Measurements from ENCODE around the gene GPC5. TPM values are rescaled to one million over a fixed set of nuclear protein-coding genes. Genes with fewer than 3 reads are reported as not detected.

GPC5 gene
- polyA plus RNA-seq (2011; rRNA removed) (not detected in 2 replicates), polyA plus RNA-seq (2017; fragmentation: RNase III; extraction: RNeasy Plus Mini Kit Qiagen cat#74134 plus additional on column Dnase treatment) (not detected in 3 replicates), polyA minus RNA-seq (2011; rRNA and poly(A)+ RNA removed) (not detected in 2 replicates)
- not detected in 2 replicates for polyA plus RNA-seq (2012; cell fraction: cytosol; rRNA removed)
- polyA plus RNA-seq (2012; cell fraction: nucleus; rRNA removed) = not detected in 2 replicates

- 6% methylated on average over 12 of the region's 76 CpGs for whole genome bisulfite sequencing (ENCODE audit: missing lambda C conversion rate)
- CTCF ChIA-PET = interaction anchor here (0.6 kb wide), 1 partner anchor 26 kb away, joined by 3 read pairs; no protein-coding TSS in a partner anchor
- FAIRE-seq (no peak), DNase-seq (ENCODE audit: low read depth in 1 of 2, low spot score in 1 of 2) (peak; percentile 29 to 44), ATAC-seq (peak; percentile 91 to 98)
- peak within 1 kb of the TSS; percentile 88 for H3K4me2 ChIP-seq
- POLR2A ChIA-PET = no interaction called here
- peaks cover 3% of the 10 kb centered on the region; the same call in 1 of the 3 replicates for H3K4me1 ChIP-seq
- H3K9me3 ChIP-seq = no peaks in the 10 kb centered on the region
- no peak within 1 kb of the TSS for H3K27ac ChIP-seq
- peak within 1 kb of the TSS; percentile 50 for H3K4me3 ChIP-seq
- 0 out of 2 replicates have a peak, but pooled peaks have one; percentile 14 for TF ChIP-seq RNF2 (IDR thresholded peaks at IDR 0.05; ENCODE audit: borderline replicate concordance, low read depth)
- no peak for TF ChIP-seq MAZ (IDR thresholded peaks at IDR 0.05; ENCODE audit: borderline replicate concordance, low read depth, low read length)
These were observed at the start of gene GPC5 for GRCh38 chr13:91398413-91399188. GPC5 (plus strand) TSS chr13:91398621.

DNA sequence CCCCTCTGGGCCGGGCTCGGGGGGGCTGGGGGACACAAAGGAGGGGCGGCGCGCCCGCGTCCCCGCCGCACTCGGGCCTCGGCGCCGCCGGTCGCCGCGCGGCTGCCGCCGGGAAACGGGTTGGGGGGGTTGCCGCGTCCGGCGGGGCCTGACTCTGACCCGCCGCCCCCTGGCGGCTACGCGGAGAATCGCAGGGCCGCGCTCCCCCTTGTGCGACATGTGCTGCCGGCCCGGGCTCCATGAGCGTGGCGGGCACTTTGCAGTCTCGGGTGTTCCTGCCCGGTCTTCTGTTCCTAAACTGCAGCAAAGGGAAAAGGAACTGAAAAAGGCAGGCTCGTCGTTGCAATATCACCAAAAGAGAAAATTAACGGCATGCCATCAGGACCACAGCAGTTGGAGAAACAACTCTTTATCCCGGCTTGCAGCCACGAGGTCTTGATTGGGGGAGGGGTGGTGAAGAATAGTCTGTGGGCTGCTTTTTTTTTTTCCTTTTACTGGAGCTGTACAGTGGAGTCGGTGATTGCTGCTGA, 49.5 kb upstream of the GPC5 start:
- peak overlapping the region; percentile 98 to 100 for H3K27ac ChIP-seq
- FAIRE-seq = no peak
- no peaks in the 10 kb centered on the region for H3K9me3 ChIP-seq
- 3% methylated on average over 8 of the region's 46 CpGs for whole genome bisulfite sequencing (ENCODE audit: missing lambda C conversion rate)
- H3K4me1 ChIP-seq = peaks cover 23% of the 10 kb centered on the region
- peak overlapping the region; percentile 94 for H3K4me2 ChIP-seq
- DNase-seq (ENCODE audit: low read depth in 1 of 2, low spot score in 1 of 2) = peak in 1 of 2 experiments; percentile 84
- TF ChIP-seq JUN (IDR thresholded peaks at IDR 0.05) = peak; percentile 20 to 51; a peak in 2 of 5 replicates
- TF ChIP-seq PBX3 (IDR thresholded peaks at IDR 0.05) = no peak
- peak; percentile 73; the same call in 1 of the 2 replicates for TF ChIP-seq TFCP2L1 (CRISPR knock-in tag; IDR thresholded peaks at IDR 0.05)
- TF ChIP-seq TP53 (CRISPR knock-in tag; IDR thresholded peaks at IDR 0.05) = 0 out of 2 replicates have a peak, but pooled peaks have one; percentile 33
- TF ChIP-seq CHD2 (IDR thresholded peaks at IDR 0.05; ENCODE audit: low read length, partially characterized antibody) = no peak
- peak; percentile 23; the same call in 1 of the 2 replicates for TF ChIP-seq POLR2A (IDR thresholded peaks at IDR 0.05; ENCODE audit: low read length)
- no peak for TF ChIP-seq RNF2 (IDR thresholded peaks at IDR 0.05; ENCODE audit: borderline replicate concordance, low read depth)
- TF ChIP-seq CTCF (IDR thresholded peaks at IDR 0.05) = peak; percentile 50
- no peak for TF ChIP-seq NPAS2 (CRISPR knock-in tag; IDR thresholded peaks at IDR 0.05; ENCODE audit: borderline replicate concordance)
- TF ChIP-seq NFE2L2 (conservative IDR thresholded peaks at IDR 0.05; ENCODE audit: low read length) = no peak
- TF ChIP-seq SREBF2 (IDR thresholded peaks at IDR 0.05) = no peak
- no peak for TF ChIP-seq HOXB13 (CRISPR knock-in tag; IDR thresholded peaks at IDR 0.05; ENCODE audit: low read depth)
- peak; percentile 98 for TF ChIP-seq MAX (IDR thresholded peaks at IDR 0.05)
- TF ChIP-seq GATA3 (IDR thresholded peaks at IDR 0.05; ENCODE audit: borderline replicate concordance) = no peak
- no peak for TF ChIP-seq ZC3H11A (IDR thresholded peaks at IDR 0.05)
- TF ChIP-seq, protein P1, sequence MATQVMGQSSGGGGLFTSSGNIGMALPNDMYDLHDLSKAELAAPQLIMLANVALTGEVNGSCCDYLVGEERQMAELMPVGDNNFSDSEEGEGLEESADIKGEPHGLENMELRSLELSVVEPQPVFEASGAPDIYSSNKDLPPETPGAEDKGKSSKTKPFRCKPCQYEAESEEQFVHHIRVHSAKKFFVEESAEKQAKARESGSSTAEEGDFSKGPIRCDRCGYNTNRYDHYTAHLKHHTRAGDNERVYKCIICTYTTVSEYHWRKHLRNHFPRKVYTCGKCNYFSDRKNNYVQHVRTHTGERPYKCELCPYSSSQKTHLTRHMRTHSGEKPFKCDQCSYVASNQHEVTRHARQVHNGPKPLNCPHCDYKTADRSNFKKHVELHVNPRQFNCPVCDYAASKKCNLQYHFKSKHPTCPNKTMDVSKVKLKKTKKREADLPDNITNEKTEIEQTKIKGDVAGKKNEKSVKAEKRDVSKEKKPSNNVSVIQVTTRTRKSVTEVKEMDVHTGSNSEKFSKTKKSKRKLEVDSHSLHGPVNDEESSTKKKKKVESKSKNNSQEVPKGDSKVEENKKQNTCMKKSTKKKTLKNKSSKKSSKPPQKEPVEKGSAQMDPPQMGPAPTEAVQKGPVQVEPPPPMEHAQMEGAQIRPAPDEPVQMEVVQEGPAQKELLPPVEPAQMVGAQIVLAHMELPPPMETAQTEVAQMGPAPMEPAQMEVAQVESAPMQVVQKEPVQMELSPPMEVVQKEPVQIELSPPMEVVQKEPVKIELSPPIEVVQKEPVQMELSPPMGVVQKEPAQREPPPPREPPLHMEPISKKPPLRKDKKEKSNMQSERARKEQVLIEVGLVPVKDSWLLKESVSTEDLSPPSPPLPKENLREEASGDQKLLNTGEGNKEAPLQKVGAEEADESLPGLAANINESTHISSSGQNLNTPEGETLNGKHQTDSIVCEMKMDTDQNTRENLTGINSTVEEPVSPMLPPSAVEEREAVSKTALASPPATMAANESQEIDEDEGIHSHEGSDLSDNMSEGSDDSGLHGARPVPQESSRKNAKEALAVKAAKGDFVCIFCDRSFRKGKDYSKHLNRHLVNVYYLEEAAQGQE (IDR thresholded peaks at IDR 0.05) = no peak
- TF ChIP-seq USF2 (IDR thresholded peaks at IDR 0.05) = no peak
- no peak for TF ChIP-seq HEYL (CRISPR knock-in tag; IDR thresholded peaks at IDR 0.05)
- TF ChIP-seq E2F6 (IDR thresholded peaks at IDR 0.05; ENCODE audit: borderline replicate concordance, low read depth) = peak; percentile 27; the same call in 1 of the 2 replicates
- TF ChIP-seq MYC (IDR thresholded peaks at IDR 0.05; ENCODE audit: borderline replicate concordance, low read length) = peak; percentile 99
- TF ChIP-seq RARB (CRISPR knock-in tag; IDR thresholded peaks at IDR 0.05) = no peak
- TF ChIP-seq ZFP36 (IDR thresholded peaks at IDR 0.05; ENCODE audit: borderline replicate concordance, partially characterized antibody) = no peak
- CTCF ChIA-PET = interaction anchor here (0.8 kb wide), 1 partner anchor 11 kb away, joined by 3 read pairs; no protein-coding TSS in a partner anchor
- H3K4me3 ChIP-seq = peak overlapping the region; percentile 97
- POLR2A ChIA-PET = interaction anchor here (0.6 to 0.7 kb wide), 2 partner anchors 9 to 20 kb away, joined by 3 read pairs; no protein-coding TSS in a partner anchor
- ATAC-seq = peak; percentile 69 to 73

Measured in A549 (cell line).